Inflammatory macrophage (primary cell): Measurements from ENCODE around the gene THBS1.

Experiments used
- DNase-seq, 2 donors: peaks; one replicate each; pipeline ENCODE4 v3.0.0-alpha.2; 2020 to 2022

Gene THBS1

GRCh38 chr15:39608185-39609139 is 27.6 kb downstream of the THBS1 start:
- DNase-seq, result no peak

DNA sequence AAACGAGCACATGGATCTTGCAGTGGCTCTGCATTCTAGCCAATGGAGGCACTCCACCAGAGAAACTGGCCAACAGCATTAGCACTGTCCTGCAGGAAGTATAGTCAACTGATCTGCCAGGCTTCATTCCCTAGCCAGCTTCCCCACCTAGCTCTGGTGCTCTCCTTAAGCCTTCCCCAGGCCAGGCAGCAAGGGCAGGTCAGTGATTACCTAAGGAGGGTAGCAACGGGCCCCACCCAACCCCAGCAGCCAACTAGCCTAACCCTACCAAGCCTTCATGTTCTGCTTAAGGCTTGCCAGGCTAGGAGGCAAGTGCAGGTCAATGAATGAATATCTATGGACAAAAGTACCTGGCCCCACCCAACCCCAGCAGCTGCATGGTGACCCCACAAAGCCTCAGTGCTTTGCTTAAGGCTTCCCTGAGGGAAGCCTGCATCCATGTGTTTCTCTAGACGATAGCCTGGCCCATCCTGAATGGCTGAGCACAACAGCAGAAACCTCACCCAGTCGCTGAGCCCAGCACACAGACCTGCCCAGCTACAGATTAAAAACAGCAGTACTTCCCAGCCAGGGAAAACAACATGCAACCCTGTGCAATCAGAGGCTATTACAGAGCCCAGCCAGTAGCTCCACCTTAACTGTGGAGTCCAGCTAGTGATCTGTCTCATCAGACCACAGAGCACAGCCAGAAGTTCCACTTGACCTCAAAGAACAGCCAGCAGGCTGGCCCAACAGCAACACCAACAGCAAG is 28.5 kb downstream of the THBS1 start:
- no peak for DNase-seq

DNA sequence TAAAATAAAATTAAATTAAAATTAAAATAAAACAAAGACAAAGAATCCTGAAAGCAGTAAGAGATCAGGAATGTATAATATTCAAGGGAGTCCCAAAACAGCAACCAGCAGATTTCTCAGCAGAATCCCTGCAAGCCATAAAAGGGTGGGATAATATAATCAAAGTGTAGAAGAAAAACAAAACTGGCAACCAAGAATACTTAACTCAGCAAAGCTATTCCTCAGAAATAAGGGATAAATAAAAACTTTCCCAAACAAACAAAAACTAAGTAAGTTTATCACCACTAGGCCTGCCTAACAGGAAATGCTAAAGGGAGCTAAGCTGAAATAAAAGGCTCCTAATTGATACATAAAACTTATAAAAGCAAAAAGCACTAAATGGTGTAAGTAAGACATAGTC is 29.8 kb downstream of the THBS1 start:
- no peak for DNase-seq

DNA sequence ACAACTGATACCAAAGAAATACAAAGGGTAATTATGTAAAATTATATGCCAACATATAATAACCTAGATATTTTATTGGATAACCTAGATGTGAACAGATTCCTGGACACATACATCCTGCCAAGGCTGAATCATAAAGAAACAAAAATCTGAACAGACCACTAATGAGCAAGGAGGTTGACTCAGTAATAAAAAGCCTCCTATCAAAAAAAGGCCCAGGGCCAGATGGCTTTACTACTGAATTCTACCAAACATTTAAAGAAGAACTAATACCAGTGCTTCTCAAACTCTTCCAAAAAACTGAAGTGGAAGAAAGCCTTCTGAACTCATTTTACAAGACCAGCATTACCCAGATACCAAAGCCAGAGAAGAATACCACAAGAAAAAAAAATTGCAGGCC is 32.4 kb downstream of the THBS1 start:
- no peak for DNase-seq

- DNase-seq, result no peak
Observed at GRCh38 chr15:39613861-39614260, 33.0 kb downstream of the THBS1 start.

DNA sequence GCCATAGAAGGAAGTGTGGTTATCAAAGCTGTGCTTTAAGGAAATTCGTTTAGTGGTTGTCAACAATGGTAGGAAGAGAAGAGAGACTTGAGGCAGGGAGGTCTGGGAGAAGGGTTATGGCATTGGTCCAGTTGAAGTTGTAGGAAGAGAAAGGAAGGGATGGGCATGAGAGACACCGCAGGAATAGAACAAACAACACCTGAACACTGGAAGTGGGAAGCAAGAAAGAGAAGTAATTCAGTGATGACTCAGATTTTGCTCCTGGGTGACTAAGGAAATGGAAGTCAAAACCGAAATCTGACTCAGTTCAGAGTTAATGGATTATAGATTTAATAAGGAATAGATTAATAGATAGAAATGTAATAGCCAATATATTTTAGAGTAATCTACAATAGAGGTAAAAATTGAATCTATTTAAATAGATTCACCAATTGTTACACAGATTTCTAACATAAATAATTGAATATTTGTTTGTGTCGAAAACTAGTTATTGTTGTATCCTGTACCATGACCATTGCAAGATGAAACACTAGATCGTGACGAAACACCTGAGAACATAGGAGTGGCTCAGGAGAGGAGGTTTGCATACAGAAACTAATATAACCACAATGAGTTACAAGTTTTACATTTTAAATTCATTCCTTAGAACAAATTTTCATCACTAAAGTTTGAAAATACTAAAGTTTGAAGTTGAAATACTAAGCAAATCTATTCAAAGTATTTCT is 36.0 kb downstream of the THBS1 start:
- DNase-seq, result no peak

GRCh38 chr15:39618063-39618823 is 37.4 kb downstream of the THBS1 start:
- DNase-seq, result no peak

GRCh38 chr15:39621210-39621609 is 40.3 kb downstream of the THBS1 start:
- no peak for DNase-seq

DNA sequence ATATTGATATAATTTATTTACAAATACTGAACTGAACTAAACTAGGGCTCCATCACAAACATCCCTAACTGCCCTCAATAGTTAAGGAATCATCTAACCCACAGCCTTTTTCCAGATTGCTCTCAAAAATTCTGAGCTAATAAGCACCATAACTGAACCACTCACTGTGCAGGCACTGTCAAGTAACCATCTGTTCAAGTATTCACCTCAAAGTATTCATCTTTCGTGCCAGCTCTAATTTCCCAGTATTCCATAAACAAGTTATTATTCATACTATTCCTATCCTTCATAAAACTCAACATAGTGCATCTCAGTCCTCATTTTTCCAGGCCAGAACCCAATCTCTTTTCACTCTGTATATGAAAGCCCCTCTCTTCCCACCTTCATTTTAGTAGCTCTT is 41.1 kb downstream of the THBS1 start:
- no peak for DNase-seq

- DNase-seq, result no peak
Observed at GRCh38 chr15:39622660-39623516, 42.0 kb downstream of the THBS1 start.

GRCh38 chr15:39623529-39623931 is 42.7 kb downstream of the THBS1 start:
- no peak for DNase-seq

GRCh38 chr15:39624806-39625205 is 43.9 kb downstream of the THBS1 start:
- peak in 1 of 2 donors; percentile 1 for DNase-seq

DNA sequence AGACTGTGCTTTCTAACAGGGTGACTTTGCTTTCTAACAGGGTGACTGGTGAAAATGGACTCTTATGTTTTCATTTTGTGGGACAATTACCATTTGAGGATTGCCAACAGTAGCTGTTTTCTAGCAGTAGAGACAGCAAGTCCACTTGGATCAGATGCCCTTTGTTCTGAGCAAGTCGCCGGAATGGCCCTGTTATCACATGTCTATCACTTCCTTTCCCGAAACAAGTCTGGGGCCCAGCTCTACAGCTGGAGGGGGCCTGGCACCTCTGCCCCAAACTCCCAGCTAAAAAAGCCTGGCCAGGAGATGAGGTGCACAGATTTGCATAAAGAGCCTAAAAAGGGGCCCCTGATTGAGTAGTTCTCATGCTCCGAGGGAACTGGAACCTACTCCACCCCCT is 44.6 kb downstream of the THBS1 start:
- no peak for DNase-seq

GRCh38 chr15:39625856-39626255 is 45.0 kb downstream of the THBS1 start:
- no peak for DNase-seq

DNA sequence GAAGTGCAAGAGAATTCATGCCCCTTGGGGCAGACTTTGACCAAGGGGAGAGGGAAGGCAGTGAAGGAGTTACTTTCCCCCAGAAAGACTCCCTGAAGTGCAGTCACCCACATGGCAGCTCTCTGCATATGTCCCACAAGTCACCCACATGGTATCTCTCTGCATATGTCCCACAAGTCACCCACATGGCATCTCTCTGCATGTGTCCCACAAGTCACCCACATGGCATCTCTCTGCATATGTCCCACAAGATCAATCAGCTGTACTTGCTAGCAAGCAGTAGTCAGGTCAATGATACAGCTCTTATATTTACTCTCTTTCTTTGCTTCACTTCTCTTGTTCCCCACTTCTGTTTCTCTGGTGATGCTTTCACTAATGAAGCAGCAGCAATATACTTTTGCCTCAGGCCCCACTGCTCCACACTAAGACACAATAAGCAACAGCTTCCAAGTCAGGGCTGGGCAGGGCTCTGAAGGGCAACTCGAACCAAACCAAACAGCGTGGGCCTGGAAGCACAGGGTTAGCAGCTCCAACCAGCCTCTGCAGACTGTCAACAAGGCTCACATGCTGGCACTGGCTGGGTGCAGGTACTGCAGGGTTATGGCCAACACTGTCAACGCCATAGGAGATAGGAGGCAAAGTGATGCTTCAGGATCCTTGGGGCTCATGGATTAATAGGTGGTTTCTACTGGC is 46.7 kb downstream of the THBS1 start:
- DNase-seq, result no peak

- no peak for DNase-seq
Observed at GRCh38 chr15:39628144-39628508, 47.2 kb downstream of the THBS1 start.

GRCh38 chr15:39628546-39629257 is 47.8 kb downstream of the THBS1 start:
- no peak for DNase-seq

- DNase-seq, result no peak
Observed at GRCh38 chr15:39629371-39629770, 48.5 kb downstream of the THBS1 start.

GRCh38 chr15:39629906-39630305 is 49.0 kb downstream of the THBS1 start:
- DNase-seq, result no peak

DNA sequence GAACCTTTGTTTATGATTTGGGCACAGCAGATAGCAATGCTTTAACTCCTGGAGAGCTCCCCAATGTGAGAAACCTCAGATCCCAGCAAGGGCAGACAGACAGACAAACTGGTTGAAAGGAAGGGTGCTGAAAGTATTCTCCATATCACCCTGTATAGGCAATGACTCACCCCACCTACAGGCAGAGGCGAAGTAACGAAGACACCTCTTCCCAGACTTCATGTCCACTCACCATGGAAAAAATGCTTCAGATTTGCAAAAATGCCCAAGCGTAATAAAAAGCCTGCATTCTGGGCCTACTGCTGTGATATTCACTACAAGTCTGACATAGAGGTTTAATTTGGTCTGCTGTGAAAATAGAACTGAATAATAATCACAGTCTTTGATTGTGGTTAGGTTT is 50.5 kb downstream of the THBS1 start:
- DNase-seq, result no peak
